Urinary bladder (tissue), 4 donors: ENCODE data around the gene UTF1. TPM values are rescaled to one million over a fixed set of nuclear protein-coding genes. Genes with fewer than 3 reads are reported as not detected.

Source experiments
- DNase-seq: peaks from one replicate; pipeline ENCODE4 v3.0.0-alpha.2; 2015; ENCODE audit errors: extremely low spot score
- H3K27ac ChIP-seq: one replicate; pipeline ENCODE4 v1.5.1; 2013; ENCODE audit warnings: low read depth, mild to moderate bottlenecking, moderate library complexity
- H3K36me3 ChIP-seq: one replicate; pipeline ENCODE4 v1.6.1; 2013; ENCODE audit warnings: mild to moderate bottlenecking, moderate library complexity; ENCODE audit not compliant: insufficient read depth
- H3K4me1 ChIP-seq: one replicate; pipeline ENCODE4 v1.6.1; 2013; ENCODE audit warnings: mild to moderate bottlenecking, moderate library complexity; ENCODE audit not compliant: insufficient read depth
- H3K4me3 ChIP-seq: one replicate; pipeline ENCODE4 v1.5.1; 2013; ENCODE audit warnings: low read depth, low read length
- WGBS: extraction: QIAGEN DNeasy Blood & Tissue Kit; methylation state at CpG from one replicate; pipeline ENCODE4 v1.1.7; 2013; 5-methylcytosine and 5-hydroxymethylcytosine counted together
- polyA plus RNA-seq: library from polyadenylated mRNA; stranded (reverse); fragments of 200-250 nt; gene quantifications from one replicate; pipeline ENCODE4 v1.2.3, GENCODE V29; 2013
- total RNA-seq: library from RNA; depleted of rRNA; stranded (reverse); fragments of >200 nt; gene quantifications from one replicate; pipeline ENCODE4 v1.2.3, GENCODE V29; 2014
- donor health status: healthy with polysubstance abuse.
- donor health status: healthy.

Gene UTF1
- total and polyA plus RNA-seq, 2 donors, result not detected

- WGBS, result 64% methylated on average over 36 of the region's 36 CpGs
- Histone ChIP-seq H3K27ac (no peak overlapping the region), H3K4me1 (no peaks in the 10 kb centered on the region), H3K4me3 (no peak overlapping the region), H3K36me3 (no peaks in the 10 kb centered on the region)
- no peak for DNase-seq
These were observed 17.8 kb downstream of the UTF1 start for GRCh38 chr10:133247681-133248333.

GRCh38 chr10:133248334-133248715 is 18.3 kb downstream of the UTF1 start:
- DNase-seq, result no peak
- no peaks in the 10 kb centered on the region for H3K36me3 ChIP-seq
- no peak overlapping the region for H3K27ac ChIP-seq
- H3K4me1 ChIP-seq, result no peaks in the 10 kb centered on the region
- 81% methylated on average over 12 of the region's 12 CpGs for WGBS
- H3K4me3 ChIP-seq, result no peak overlapping the region

GRCh38 chr10:133249094-133249780 is 19.2 kb downstream of the UTF1 start:
- H3K27ac ChIP-seq, result no peak overlapping the region
- DNase-seq, result no peak
- no peak overlapping the region for H3K4me3 ChIP-seq
- no peaks in the 10 kb centered on the region for H3K4me1 ChIP-seq
- no peaks in the 10 kb centered on the region for H3K36me3 ChIP-seq
- WGBS, result 70% methylated on average over 21 of the region's 21 CpGs

GRCh38 chr10:133249975-133250754 is 20.1 kb downstream of the UTF1 start:
- DNase-seq, result no peak
- Histone ChIP-seq H3K27ac (no peak overlapping the region), H3K4me1 (no peaks in the 10 kb centered on the region), H3K4me3 (no peak overlapping the region), H3K36me3 (no peaks in the 10 kb centered on the region)
- 54% methylated on average over 11 of the region's 11 CpGs for WGBS

DNA sequence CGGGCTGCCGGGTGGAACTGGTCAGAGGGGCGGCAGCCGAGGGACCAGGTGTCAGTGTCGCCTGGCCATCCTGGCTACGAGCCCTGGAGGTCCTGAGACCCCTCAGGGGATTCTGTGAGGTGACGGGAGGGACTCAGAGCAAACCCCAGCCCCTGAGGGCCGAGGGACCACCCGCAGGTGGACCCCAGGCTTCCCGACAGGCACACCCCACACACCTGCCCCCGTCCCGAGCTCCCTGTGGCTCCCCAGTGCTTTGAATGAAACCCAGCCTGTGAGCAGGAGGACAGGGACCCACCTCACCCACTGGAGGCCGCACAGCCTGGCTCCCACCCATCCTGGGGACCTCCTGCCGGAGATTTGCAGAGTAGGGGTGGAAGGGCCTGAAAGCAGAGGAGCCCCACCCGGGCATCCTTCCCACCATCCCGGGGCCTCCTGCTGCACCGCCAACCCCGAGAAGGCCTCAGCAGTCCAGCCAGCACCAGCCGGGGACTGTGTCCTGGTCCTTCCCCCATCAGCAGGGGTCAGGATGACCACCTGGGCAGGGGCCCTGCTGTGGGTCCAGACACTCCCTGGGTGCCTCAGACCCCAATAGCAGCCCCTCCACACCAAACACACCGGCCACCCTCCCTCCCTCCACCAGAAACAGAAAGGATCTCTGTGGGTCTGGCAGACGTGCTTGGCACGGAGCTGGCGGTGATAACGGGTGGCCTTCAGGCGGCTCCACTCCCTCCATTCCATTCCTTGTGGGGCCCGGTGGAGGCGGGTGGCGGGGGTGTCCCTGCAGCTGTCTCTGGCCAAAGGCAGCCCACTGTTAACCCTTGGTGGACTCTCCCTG is 21.6 kb downstream of the UTF1 start:
- WGBS, result 58% methylated on average over 28 of the region's 28 CpGs
- H3K27ac ChIP-seq, result no peak overlapping the region
- H3K36me3 ChIP-seq, result no peaks in the 10 kb centered on the region
- H3K4me3 ChIP-seq, result no peak overlapping the region
- no peak for DNase-seq
- H3K4me1 ChIP-seq, result no peaks in the 10 kb centered on the region

DNA sequence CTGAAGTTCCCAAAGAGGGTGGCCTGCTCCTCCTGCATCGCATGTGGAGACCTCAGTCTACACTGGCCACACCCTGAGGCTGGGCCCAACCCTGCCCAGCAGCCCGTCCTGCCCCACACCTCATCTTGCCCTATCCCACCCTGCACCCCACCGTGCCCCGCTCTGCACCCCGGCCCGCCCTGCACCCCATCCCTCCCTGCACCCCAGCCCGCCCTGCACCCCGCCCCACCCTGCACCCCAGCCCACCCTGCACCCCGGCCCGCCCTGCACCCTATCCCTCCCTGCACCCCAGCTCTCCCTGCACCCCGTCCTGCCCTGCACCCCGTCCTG is 22.2 kb downstream of the UTF1 start:
- no peak overlapping the region for H3K27ac ChIP-seq
- H3K4me1 ChIP-seq, result no peaks in the 10 kb centered on the region
- 80% methylated on average over 12 of the region's 12 CpGs for WGBS
- no peak for DNase-seq
- no peaks in the 10 kb centered on the region for H3K36me3 ChIP-seq
- no peak overlapping the region for H3K4me3 ChIP-seq

GRCh38 chr10:133253361-133253955 is 23.4 kb downstream of the UTF1 start:
- Histone ChIP-seq H3K27ac (no peak overlapping the region), H3K36me3 (no peaks in the 10 kb centered on the region), H3K4me1 (no peaks in the 10 kb centered on the region), H3K4me3 (no peak overlapping the region)
- 82% methylated on average over 22 of the region's 22 CpGs for WGBS
- DNase-seq, result no peak

DNA sequence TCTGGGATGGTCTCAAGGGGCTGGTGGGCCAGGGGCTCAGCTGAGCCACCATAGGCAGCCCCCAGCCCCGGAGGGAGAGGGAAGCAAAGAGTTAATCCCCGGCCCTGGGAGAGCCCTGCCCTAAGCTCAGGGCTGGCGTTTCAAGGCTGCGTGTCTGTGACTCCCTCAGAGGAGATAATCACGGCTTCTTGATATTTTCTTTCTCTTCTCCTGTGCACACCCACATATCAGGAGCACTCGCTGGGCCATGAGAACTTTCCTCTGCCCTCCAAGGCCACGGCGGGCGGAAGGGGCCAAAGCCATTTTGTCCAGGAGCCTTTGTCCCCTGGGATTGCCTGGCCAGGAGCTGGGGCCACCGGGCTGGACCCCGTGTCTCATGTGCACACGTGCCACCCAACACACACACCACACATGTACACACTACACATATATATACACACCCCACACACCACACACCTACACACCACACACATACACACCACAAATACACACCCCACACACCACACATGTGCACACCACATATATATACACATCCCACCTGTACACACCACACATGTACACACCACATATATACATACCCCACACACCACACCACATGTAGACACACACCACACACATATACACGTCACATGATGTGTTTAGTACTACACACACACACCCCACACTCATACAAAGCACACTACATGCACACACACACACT is 24.6 kb downstream of the UTF1 start:
- no peak overlapping the region for H3K4me3 ChIP-seq
- 56% methylated on average over 13 of the region's 13 CpGs for WGBS
- H3K36me3 ChIP-seq, result no peaks in the 10 kb centered on the region
- no peak overlapping the region for H3K27ac ChIP-seq
- no peak for DNase-seq
- H3K4me1 ChIP-seq, result no peaks in the 10 kb centered on the region

DNA sequence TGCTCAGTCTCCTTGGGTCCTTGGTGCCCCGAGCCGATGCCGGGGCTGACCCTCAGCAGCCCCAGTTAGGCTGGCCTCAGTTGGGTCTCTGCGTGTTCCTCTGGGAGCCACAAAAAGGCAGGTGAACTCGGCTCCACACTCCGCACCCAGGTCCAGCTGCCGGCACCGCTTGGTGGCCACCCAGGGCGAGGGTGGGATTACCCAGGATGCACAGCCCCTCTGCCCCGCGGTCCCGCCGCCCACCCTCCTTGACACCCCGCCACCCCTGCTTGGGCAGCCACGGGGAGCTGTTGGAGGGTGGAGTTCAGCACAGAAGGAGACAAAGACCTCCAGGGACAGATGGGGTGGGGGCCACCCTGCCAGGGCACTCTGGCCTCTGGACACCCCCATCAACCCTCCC is 25.3 kb downstream of the UTF1 start:
- H3K4me3 ChIP-seq, result no peak overlapping the region
- no peak overlapping the region for H3K27ac ChIP-seq
- 88% methylated on average over 15 of the region's 15 CpGs for WGBS
- no peaks in the 10 kb centered on the region for H3K4me1 ChIP-seq
- no peaks in the 10 kb centered on the region for H3K36me3 ChIP-seq
- no peak for DNase-seq

GRCh38 chr10:133257489-133258065 is 27.6 kb downstream of the UTF1 start:
- H3K4me1 ChIP-seq, result no peaks in the 10 kb centered on the region
- 8% methylated on average over 27 of the region's 27 CpGs for WGBS
- H3K27ac ChIP-seq, result peak overlapping the region; percentile 54
- H3K4me3 ChIP-seq, result no peak overlapping the region
- H3K36me3 ChIP-seq, result no peaks in the 10 kb centered on the region
- no peak for DNase-seq

- no peak for DNase-seq
- H3K4me3 ChIP-seq, result no peak overlapping the region
- peak overlapping the region; percentile 60 for H3K27ac ChIP-seq
- no peaks in the 10 kb centered on the region for H3K36me3 ChIP-seq
- 73% methylated on average over 21 of the region's 21 CpGs for WGBS
- no peaks in the 10 kb centered on the region for H3K4me1 ChIP-seq
These were observed 28.2 kb downstream of the UTF1 start for GRCh38 chr10:133258066-133258817.
